PC-9 (cell line): ENCODE results near the gene TMEM17.

Experiments
- CTCF ChIP-seq: fragments of 200-600 bp; sonication (generic); conservative IDR thresholded peaks from 2 replicates; pipeline ENCODE4 v1.6.1; 2017; ENCODE audit warnings: mixed run types, antibody characterized with exemption, mild to moderate bottlenecking, moderate library complexity
- EZH2 ChIP-seq: fragments of 200-600 bp; sonication (generic); IDR thresholded peaks from 2 replicates; pipeline ENCODE4 v1.8.0; 2017; ENCODE audit warnings: antibody characterized with exemption, low read depth

GRCh38 chr2:62537814-62538213 lies 31.8 kb upstream of the TMEM17 start:
- TF ChIP-seq CTCF, result no peak
- TF ChIP-seq EZH2, result no peak
